HG03060 (cell line): ENCODE measurements around the gene POLN.
A peak's percentile ranks its signal among the peaks of the same experiment; 100 is the strongest.

Experiments
- ATAC-seq: cut with Tn5 transposase; IDR thresholded peaks from one replicate; pipeline ENCODE4 v1.9.1; 2021; ENCODE audit warnings: low read depth, moderate number of reproducible peaks; ENCODE audit not compliant: unreplicated experiment

The POLN gene

GRCh38 chr4:2264481-2265041 lies 22.6 kb upstream of the POLN start:
- no peak for ATAC-seq

- ATAC-seq, result no peak
Observed at GRCh38 chr4:2263926-2264321, 22.0 kb upstream of the POLN start.

GRCh38 chr4:2262944-2263250 lies 21.0 kb upstream of the POLN start:
- ATAC-seq, result no peak

GRCh38 chr4:2262145-2262943 lies 20.4 kb upstream of the POLN start:
- ATAC-seq, result peak; percentile 83

- no peak for ATAC-seq
Observed at GRCh38 chr4:2261853-2262144, 19.9 kb upstream of the POLN start, which contains the start of gene MXD4. Gene MXD4 (minus strand): TSS chr4:2262109. CDS start chr4:2261980, 129 bp downstream.

GRCh38 chr4:2261110-2261852 lies 19.4 kb upstream of the POLN start:
- no peak for ATAC-seq

GRCh38 chr4:2260344-2261109 lies 18.6 kb upstream of the POLN start:
- ATAC-seq, result no peak

GRCh38 chr4:2259541-2260343 lies 17.8 kb upstream of the POLN start:
- ATAC-seq, result no peak

- no peak for ATAC-seq
Observed at GRCh38 chr4:2259036-2259540, 17.2 kb upstream of the POLN start.

- ATAC-seq, result no peak
Observed at GRCh38 chr4:2258091-2259035, 16.4 kb upstream of the POLN start.

- no peak for ATAC-seq
Observed at GRCh38 chr4:2257361-2258081, 15.6 kb upstream of the POLN start.

GRCh38 chr4:2256781-2257191 lies 14.9 kb upstream of the POLN start:
- no peak for ATAC-seq

GRCh38 chr4:2256156-2256731 lies 14.3 kb upstream of the POLN start:
- ATAC-seq, result no peak

- ATAC-seq, result no peak
Observed at GRCh38 chr4:2255501-2256155, 13.7 kb upstream of the POLN start.

GRCh38 chr4:2254665-2255500 lies 13.0 kb upstream of the POLN start:
- no peak for ATAC-seq

GRCh38 chr4:2253160-2254084 lies 11.5 kb upstream of the POLN start:
- ATAC-seq, result no peak
